K562 (cell line): ENCODE results near the gene OR2H2. TPM values are rescaled to one million over a fixed set of nuclear protein-coding genes. Genes with fewer than 3 reads are reported as not detected.

Experiments
- GATAD2B ChIP-seq: fragments of 450-650 bp; IDR thresholded peaks from 2 replicates; pipeline ENCODE4 v1.6.1; 2017; ENCODE audit warnings: mild to moderate bottlenecking, borderline replicate concordance
- MAFG ChIP-seq: fragments of 450-650 bp; conservative IDR thresholded peaks from 2 replicates; pipeline ENCODE4 v1.6.1; 2016; ENCODE audit warnings: missing genetic modification characterization, missing compliant biosample characterization
- MAX ChIP-seq: sonication (generic); formaldehyde crosslinking; IDR thresholded peaks from 2 replicates; pipeline ENCODE4 v1.9.0; 2022; ENCODE audit warnings: mild to moderate bottlenecking, missing genetic modification reagents
- SREBF2 ChIP-seq: sonication (generic); formaldehyde crosslinking; IDR thresholded peaks from 2 replicates; pipeline ENCODE4 v1.4.0; 2020; ENCODE audit warnings: mild to moderate bottlenecking, missing genetic modification reagents
- TGIF2 ChIP-seq: sonication (generic); formaldehyde crosslinking; IDR thresholded peaks from 2 replicates; pipeline ENCODE4 v1.8.1; 2022; ENCODE audit warnings: mild to moderate bottlenecking, missing genetic modification reagents, moderate library complexity
- ZBTB9 ChIP-seq: fragments of 450-650 bp; formaldehyde crosslinking; IDR thresholded peaks from 2 replicates; pipeline ENCODE4 v1.4.0; 2020; ENCODE audit warnings: mild to moderate bottlenecking, moderate library complexity
- polyA plus RNA-seq, 8 experiments: library from polyadenylated mRNA; depleted of rRNA in 4 of 8; stranded (reverse) in 5 of 8; unstranded in 3 of 8; fragments of >200 nt; fragmentation: Nextera tagmentation in 2 of 8; fragmentation: Illumina TruSeq in 1 of 8; extraction: Ambion mirVana in 2 of 8; extraction: Trizol in 1 of 8; gene quantifications; 2 replicates each; pipeline versions ENCODE4 v1.2.1 to v1.2.3, GENCODE V29; 2011 to 2014; ENCODE audit warnings: inconsistent platforms in 1 of 8, missing spikeins in 1 of 8
- total RNA-seq, 7 experiments: library from RNA; depleted of rRNA in 6 of 7; stranded (reverse); fragments of >200 nt in 6 of 7; fragmentation: Illumina TruSeq in 2 of 7; extraction: Trizol in 2 of 7; gene quantifications; 2 replicates each; pipeline versions ENCODE4 v1.2.1 to v1.2.3, GENCODE V29; 2011 to 2021; ENCODE audit warnings: low replicate concordance in 1 of 7
- TF ChIP-seq, protein P1 (sequence below), 2 experiments: fragments of 450-650 bp in 1 of 2; sonication (generic) in 1 of 2; formaldehyde crosslinking in 1 of 2; IDR thresholded peaks; 2 replicates each; pipeline versions ENCODE4 v1.7.1 to v1.9.0; 2016 to 2022; ENCODE audit warnings: inconsistent platforms in 1 of 2, mild to moderate bottlenecking in 1 of 2, missing genetic modification reagents in 1 of 2
- TF ChIP-seq, protein P2 (sequence below): fragments of 450-650 bp; formaldehyde crosslinking; IDR thresholded peaks from 2 replicates; pipeline ENCODE4 v1.4.0; 2020; ENCODE audit warnings: mild to moderate bottlenecking, moderate library complexity
- TF ChIP-seq, protein P3 (sequence below): fragments of 450-650 bp; IDR thresholded peaks from one replicate; pipeline ENCODE4 v1.6.1; 2018; ENCODE audit warnings: mild to moderate bottlenecking, moderate library complexity; ENCODE audit not compliant: partially characterized antibody
- TF ChIP-seq, protein P4 (sequence below): fragments of 450-650 bp; IDR thresholded peaks from 2 replicates; pipeline ENCODE4 v1.6.1; 2017; ENCODE audit warnings: mild to moderate bottlenecking, moderate library complexity

The OR2H2 gene
- total and polyA plus RNA-seq, 9 of the 15 experiments (the other 6 are each of a cell fraction or from before 2014, with no cell fraction given), result not detected

DNA sequence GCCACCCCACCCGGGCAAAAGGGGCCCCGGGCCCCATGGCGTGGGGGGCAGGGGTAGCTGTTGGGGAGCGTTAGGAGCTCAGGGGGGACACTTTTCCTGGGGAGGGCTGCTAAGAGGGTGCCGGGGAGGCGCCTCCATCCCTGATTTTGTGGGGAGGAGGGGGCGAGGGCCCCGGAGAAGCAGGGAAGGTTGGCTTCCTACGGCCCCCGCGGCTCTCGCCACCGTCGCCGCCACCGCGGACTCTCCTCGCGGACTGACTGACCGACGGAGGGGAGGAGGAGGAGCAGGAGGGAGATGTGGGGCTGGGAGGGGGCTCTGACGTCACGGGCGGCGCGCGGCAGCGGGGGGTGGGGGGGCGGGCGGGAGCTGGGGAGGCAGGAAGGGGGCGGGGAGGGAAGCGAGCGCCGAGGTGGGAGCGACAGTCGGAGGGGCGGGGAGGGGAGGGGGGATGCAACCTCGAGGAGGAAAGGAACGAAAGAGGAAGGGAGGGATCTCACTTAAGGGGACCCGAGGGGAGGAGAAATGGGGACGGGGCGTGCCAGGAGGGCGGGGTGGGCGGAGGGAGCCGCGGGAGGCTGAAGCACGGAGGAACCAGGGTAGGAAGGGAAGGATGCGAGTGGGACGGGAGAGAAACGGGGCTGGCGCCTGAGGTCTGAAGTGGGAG lies 43.0 kb downstream of the OR2H2 start (continued):
- TF ChIP-seq, protein P1, sequence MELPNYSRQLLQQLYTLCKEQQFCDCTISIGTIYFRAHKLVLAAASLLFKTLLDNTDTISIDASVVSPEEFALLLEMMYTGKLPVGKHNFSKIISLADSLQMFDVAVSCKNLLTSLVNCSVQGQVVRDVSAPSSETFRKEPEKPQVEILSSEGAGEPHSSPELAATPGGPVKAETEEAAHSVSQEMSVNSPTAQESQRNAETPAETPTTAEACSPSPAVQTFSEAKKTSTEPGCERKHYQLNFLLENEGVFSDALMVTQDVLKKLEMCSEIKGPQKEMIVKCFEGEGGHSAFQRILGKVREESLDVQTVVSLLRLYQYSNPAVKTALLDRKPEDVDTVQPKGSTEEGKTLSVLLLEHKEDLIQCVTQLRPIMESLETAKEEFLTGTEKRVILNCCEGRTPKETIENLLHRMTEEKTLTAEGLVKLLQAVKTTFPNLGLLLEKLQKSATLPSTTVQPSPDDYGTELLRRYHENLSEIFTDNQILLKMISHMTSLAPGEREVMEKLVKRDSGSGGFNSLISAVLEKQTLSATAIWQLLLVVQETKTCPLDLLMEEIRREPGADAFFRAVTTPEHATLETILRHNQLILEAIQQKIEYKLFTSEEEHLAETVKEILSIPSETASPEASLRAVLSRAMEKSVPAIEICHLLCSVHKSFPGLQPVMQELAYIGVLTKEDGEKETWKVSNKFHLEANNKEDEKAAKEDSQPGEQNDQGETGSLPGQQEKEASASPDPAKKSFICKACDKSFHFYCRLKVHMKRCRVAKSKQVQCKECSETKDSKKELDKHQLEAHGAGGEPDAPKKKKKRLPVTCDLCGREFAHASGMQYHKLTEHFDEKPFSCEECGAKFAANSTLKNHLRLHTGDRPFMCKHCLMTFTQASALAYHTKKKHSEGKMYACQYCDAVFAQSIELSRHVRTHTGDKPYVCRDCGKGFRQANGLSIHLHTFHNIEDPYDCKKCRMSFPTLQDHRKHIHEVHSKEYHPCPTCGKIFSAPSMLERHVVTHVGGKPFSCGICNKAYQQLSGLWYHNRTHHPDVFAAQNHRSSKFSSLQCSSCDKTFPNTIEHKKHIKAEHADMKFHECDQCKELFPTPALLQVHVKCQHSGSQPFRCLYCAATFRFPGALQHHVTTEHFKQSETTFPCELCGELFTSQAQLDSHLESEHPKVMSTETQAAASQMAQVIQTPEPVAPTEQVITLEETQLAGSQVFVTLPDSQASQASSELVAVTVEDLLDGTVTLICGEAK (IDR thresholded peaks at IDR 0.05), result no peak
- TF ChIP-seq, protein P1 (CRISPR knock-in tag; IDR thresholded peaks at IDR 0.05), result no peak
- TF ChIP-seq SREBF2 (no peak), GATAD2B (no peak), MAX (CRISPR knock-in tag) (no peak), TGIF2 (no peak), ZBTB9 (CRISPR knock-in tag) (no peak), MAFG (tag) (no peak)
- TF ChIP-seq, protein P2, sequence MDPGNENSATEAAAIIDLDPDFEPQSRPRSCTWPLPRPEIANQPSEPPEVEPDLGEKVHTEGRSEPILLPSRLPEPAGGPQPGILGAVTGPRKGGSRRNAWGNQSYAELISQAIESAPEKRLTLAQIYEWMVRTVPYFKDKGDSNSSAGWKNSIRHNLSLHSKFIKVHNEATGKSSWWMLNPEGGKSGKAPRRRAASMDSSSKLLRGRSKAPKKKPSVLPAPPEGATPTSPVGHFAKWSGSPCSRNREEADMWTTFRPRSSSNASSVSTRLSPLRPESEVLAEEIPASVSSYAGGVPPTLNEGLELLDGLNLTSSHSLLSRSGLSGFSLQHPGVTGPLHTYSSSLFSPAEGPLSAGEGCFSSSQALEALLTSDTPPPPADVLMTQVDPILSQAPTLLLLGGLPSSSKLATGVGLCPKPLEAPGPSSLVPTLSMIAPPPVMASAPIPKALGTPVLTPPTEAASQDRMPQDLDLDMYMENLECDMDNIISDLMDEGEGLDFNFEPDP (CRISPR knock-in tag), result no peak
- TF ChIP-seq, protein P3, sequence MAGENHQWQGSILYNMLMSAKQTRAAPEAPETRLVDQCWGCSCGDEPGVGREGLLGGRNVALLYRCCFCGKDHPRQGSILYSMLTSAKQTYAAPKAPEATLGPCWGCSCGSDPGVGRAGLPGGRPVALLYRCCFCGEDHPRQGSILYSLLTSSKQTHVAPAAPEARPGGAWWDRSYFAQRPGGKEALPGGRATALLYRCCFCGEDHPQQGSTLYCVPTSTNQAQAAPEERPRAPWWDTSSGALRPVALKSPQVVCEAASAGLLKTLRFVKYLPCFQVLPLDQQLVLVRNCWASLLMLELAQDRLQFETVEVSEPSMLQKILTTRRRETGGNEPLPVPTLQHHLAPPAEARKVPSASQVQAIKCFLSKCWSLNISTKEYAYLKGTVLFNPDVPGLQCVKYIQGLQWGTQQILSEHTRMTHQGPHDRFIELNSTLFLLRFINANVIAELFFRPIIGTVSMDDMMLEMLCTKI, result no peak
- TF ChIP-seq, protein P4, sequence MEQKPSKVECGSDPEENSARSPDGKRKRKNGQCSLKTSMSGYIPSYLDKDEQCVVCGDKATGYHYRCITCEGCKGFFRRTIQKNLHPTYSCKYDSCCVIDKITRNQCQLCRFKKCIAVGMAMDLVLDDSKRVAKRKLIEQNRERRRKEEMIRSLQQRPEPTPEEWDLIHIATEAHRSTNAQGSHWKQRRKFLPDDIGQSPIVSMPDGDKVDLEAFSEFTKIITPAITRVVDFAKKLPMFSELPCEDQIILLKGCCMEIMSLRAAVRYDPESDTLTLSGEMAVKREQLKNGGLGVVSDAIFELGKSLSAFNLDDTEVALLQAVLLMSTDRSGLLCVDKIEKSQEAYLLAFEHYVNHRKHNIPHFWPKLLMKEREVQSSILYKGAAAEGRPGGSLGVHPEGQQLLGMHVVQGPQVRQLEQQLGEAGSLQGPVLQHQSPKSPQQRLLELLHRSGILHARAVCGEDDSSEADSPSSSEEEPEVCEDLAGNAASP, result no peak
